Activated CD4-positive, alpha-beta T cell treated with anti-CD3 and anti-CD28 coated beads for 4 hours (primary cell): Measurements from ENCODE around the gene PLD6.
"Not testable (repeated sequence)": the region's sequence is repeated elsewhere in the genome, so short reads cannot be mapped to it uniquely, and the experiment has no call there.

Experiments
- DNase-seq, 2 donors: peaks; one replicate each; pipeline ENCODE4 v3.0.0-alpha.2; 2020

The PLD6 gene

DNA sequence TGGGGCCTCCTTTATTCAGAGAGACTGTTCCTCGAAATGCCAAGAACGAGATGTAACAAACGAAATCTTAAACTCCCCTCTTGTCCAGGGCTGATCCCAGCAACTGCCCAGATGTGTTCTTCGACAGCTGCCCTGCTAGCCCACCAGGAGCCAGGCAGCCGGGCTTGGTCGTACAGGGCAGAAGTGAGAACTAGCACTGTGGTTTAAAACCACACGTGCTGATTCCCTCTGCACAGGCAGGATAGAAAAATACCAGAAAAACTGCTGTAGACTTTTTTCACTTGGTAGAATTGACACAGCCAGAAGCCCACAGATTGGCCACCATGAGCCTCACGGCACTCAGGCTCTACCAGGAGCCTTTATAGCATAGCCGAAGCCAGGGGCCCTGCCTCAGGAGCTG is 33.1 kb downstream of the PLD6 start:
- DNase-seq, result no peak

DNA sequence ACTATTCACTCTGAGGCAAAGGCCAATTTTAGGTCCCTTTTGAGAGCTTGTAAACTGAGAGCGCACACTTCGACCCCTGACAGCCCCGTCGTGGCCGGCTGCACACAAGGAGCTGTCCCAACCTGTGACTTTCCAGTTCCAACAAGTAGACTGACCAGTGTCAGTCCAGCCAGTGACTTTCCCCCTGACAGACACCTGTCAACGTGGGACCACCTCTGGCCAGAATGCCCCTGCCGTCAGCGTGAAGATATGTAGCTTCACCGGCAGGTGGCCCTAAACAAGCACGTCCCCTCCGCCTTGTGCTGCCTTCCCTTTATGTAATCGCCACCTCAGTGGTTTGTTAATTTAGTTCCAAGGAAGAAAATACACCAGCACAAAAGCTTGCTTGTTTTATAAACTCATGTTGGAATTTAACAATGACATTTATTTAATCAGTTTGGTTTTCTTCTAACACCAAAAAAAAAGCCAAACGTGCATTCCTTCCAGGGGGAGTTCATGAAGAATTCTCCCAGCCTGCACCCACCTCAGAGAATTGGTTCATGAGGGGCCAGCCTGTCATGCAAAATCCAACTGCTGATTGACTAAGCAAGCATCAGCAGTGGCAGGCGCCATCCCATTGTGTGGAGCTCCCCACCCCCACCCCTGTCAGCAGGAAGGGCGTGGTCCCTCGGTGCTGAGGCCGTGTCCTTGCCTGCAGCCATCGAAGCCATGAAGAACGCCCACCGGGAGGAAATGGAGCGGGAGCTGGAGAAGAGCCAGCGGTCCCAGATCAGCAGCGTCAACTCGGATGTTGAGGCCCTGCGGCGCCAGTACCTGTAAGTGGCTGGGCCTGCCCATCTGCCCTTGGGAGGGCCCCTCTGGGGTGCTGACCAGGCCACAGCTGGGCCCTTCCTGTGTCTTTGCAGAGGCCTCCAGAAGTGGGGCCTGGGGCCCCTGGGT is 33.9 kb downstream of the PLD6 start:
- DNase-seq, result no peak

DNA sequence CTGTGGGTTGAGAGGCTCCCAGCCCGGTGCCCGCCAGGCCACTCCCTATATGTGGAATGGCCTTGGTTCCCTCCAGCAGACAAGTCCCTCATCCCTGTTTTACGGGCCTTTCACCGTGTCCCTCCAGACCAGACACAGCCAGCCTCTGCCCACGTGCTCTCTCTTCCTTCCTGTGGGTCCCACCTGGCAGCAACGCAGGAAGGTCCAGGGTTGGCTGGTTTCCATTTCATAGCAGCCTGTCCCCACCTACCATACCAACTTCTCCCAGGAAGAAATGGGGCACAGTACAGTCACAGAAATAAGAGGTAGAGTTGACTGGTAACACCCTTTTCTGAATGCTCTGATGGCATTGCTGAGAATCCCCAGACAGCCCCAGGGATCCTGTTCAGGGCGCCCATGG is 34.9 kb downstream of the PLD6 start:
- DNase-seq, result no peak

DNA sequence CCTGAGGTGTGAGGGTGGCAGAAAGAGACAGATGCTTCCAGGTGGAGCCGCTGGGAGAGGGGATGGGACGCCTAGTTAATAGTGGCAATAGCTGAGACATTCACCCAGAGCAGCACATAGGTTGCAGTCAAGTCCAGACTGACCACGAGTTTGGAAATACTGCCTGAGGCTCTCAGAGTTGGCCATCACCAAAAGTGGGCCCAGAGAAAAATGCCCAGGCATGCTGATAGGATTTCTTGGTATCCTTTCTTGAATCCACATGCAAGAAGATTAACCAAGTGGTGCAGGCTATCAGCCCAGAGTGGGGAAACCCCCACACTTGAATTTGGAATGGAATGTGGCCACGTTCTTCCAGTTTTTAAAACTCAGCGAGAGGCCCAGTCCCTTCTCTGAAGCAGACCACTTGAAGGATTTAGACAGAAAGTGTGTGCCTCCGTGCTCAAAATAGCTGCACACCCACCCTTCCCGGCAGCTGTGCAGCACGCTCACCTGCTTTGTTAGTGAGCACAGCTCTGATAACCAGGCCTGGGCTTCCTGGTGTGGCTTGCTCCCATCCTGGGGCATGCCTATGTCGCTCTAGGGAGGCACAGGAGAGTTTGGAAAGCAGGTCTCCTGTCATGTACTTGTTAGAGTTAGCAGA is 35.7 kb downstream of the PLD6 start:
- no peak for DNase-seq

DNA sequence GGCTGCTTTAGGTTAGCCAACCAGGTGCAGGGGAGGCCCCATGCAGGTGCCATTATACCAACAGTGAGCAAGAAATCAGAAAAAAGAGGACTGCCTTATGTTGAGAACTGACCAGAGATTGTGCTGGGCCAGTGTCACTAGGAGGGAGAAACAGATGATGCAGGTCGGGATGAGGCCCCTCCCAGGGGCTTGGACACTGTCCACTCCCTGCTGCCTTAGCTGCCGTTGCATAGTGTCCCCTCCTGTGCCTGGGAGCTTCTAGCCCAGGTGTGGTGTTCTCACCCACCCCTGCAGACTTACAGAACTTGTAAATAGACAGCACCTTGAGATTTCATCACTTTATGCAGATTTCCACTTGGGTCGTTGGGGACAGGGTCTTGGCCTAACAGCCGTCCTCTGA is 36.7 kb downstream of the PLD6 start:
- DNase-seq, result no peak

DNA sequence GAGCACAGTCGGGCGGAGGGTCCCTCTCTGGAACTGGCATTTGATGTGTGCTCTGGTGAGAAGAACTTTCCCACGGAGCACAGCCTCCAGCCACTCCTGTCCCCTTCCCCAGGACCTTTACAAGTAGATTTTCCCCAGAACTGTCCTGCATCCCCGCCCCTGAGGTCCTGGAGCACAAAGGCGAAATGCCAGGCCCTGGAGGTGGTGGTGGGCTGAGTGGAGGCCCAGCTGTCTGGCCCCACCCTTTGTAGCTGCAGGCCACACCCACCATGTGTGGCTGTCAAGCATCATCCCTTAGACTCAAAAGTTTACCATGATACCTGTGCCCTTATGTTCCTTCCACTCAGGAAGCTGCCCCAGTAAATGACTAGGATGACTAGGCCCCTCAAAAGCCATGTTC is 37.7 kb downstream of the PLD6 start:
- DNase-seq, result no peak

DNA sequence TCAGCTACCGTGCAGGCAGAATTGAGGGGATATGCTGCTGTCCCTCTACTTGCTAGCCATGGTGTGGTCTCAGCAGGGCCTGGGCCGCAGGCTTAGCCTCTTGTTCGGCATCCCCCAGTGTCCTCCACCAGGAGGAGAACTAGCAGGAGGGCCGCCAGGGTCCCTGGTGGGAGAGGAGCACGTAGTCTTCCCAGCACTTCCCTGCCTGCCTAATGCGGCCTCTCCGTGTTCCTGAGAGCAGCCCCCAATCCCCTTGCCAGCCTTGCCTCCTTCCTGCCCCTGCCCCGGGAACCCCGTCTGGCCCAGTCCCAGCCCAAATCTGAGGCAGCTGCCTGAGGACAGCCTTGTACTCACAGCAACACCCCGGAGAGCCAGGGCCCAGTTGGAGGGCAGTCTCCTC is 38.1 kb downstream of the PLD6 start:
- no peak for DNase-seq

DNA sequence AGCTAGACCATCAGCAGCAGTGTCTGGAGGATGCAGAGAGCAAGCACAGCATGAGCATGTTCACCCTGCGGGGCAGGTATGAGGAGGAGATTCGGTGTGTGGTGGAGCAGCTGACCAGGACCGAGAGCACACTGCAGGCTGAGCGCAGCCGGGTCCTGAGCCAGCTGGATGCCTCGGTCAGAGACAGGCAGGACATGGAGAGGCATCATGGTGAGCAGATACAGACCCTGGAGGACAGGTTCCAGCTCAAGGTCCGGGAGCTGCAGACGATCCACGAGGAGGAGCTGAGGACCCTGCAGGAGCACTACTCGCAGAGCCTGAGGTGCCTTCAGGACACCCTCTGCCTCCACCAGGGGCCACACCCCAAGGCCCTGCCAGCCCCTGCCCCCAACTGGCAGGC is 38.8 kb downstream of the PLD6 start:
- no peak for DNase-seq

DNA sequence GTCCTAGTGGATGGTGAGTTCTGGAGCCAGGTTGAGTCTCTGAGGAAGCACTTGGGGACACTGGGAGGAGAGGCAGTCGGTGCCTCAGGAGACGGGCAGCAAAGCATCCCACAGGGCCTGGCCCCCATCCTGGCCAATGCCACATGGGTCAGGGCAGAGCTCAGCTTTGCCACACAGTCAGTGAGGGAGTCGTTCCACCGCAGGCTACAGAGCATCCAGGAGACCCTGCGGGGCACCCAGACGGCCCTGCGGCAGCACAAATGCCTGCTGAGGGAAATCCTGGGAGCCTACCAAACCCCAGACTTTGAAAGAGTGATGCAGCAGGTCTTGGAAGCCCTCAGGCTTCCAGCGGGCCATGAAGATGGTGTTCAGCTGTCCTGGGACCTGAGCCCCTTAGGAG is 39.7 kb downstream of the PLD6 start:
- no peak for DNase-seq

DNA sequence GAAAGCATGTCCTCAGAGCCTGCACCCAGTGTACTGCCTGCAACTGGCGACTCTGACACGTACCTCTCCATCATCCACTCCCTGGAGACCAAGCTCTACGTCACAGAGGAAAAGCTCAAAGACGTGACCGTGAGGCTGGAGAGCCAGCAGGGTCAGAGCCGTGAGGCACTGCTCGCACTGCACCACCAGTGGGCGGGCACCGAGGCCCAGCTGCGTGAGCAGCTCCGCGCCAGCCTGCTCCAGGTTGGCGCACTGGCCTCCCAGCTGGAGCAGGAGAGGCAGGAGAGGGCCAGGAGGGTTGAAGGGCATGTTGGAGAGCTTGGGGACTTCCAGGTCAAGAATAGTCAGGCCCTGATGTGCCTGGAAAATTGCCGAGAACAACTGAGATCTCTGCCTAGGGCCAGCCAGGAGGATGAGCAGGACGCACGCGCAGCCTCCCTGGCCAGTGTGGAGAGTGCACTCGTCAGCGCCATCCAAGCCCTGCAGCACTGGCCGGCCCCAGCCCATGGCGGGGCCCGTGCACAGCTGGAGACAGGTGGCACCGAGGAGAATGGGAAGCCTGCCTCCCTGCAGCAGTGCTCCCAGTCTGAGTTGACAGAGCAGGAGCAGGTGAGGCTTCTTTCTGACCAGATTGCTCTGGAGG is 40.3 kb downstream of the PLD6 start:
- no peak for DNase-seq

DNA sequence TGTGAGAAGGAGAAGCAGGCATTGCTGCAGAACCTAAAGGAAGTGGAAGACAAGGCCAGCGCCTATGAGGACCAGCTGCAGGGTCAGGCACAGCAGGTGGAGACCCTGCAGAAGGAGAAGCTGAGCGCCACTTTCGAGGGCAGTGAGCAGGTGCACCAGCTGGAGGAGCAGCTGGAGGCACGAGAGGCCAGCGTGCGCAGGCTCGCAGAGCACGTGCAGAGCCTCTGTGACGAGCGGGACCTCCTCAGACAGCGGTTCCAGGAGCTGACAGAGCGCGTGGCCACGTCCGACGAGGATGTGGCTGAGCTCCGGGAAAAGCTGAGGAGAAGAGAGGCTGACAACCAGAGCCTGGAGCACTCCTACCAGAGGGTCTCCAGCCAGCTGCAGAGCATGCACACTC is 41.5 kb downstream of the PLD6 start:
- DNase-seq, result no peak

DNA sequence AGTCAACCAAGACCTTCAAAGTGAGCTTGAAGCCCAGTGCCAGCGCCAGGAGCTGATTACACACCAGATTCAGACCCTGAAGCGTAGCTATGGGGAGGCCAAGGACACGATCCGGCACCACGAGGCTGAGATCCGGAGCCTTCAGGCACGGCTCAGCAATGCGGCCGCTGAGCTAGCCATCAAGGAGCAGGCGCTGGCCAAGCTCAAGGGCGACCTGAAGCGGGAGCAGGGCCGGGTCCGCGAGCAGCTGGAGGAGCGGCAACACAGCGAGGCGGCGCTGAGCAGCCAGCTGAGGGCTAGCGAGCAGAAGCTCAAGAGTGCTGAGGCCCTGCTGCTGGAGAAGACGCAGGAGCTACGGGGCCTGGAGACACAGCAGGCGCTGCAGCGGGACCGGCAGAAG is 42.0 kb downstream of the PLD6 start:
- DNase-seq, result no peak

DNA sequence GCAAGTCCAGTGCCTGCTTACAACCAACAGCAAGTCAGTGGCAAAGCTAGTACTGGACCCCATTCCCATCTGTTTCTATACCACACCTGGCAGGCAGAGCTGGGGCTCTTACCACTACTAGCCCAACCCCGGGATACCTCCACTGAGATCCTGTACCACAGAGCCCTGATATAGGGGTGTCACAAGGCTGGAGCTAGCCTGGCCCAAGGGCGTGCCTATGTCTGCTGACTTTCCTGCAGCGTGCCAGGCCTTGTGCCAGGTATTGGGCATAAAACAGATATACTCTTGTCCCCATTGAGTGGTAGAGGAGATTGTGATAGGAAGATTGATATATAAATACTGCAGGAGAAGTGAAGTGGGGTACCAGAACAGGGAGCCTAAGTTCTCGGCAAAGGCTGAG is 44.4 kb downstream of the PLD6 start:
- DNase-seq, result no peak

DNA sequence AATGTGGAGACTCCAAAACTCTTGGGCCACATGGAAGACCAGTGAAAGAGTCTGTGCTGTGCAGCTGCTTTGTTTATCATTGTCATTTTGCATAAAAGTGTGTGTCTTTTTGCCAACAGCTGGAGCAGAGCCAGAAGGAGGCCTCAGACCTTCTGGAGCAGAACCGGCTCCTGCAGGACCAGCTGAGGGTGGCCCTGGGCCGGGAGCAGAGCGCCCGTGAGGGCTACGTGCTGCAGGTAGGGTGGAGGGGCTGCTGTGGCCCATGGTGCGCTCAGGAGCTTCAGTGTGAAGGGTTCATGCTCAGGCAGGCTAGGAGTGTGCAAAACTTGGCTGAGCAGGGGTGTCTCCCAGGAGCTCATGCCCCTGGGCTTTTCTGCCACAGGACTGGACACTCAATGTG is 45.0 kb downstream of the PLD6 start:
- no peak for DNase-seq

DNA sequence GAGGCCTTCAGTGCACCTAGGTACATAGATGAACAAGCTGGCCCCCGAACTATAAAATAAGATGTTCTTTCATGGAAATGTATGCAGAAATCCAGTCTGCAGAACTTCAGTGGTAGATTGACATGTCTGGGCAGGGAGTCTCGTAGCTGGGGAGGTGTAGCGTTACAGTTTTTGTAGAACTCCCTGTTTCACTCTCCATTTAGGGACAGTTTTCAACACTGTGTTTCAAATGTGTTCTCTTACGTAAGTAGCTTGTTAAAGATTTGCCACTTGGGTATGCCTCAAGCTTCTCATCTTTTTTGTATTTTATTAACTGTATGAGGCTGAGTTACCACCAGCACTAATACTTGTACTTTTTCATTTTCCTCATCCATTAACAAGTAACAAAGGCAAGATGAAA is 46.6 kb downstream of the PLD6 start:
- DNase-seq, result no peak

DNA sequence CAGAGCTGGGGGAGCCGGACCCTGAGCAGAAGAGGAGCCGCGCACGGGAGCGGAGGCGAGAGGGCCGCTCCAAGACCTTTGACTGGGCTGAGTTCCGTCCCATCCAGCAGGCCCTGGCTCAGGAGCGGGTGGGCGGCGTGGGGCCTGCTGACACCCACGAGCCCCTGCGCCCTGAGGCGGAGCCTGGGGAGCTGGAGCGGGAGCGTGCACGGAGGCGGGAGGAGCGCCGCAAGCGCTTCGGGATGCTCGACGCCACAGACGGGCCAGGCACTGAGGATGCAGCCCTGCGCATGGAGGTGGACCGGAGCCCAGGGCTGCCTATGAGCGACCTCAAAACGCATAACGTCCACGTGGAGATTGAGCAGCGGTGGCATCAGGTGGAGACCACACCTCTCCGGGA is 47.6 kb downstream of the PLD6 start:
- DNase-seq, result not testable (repeated sequence)

DNA sequence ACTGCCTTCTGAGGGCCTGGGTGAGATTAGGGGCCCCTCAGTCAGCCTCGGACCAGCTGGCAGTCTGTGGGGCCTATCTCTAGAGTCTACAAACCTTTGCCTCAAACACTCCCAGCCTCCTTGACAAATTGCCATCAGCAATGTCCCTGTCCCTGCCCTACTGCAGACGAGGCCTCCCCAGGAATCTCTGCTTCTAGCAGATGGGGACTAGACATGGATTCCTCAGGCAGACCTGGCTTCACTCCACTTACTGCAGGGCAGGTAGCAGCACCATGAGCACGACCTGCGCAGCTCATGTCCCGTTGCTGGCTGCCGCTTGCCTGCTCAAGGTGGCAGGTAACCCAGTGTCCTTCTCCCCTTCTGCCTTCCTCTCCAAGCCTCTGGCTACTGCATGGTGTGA is 49.1 kb downstream of the PLD6 start:
- DNase-seq, result no peak

DNA sequence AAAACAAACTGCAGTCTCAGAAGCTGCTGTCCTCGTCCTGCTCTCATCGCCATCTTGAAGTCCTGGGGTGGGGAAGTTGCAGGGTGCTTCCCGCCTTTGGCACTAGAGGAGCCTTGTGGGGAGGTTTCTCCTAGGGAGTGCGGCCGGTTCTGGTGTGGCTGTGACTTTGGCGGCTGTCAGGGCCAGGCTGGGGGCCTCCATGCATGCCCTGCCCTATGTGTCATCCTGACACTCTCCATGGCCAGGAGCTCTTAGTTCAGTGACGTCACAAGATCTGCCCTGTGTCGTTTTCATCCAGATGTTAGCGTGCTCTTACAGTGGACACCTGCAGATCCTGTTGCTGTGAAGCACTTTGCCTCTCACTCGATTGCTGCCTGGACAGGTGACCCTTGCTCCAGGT is 49.6 kb downstream of the PLD6 start:
- DNase-seq, result no peak

DNA sequence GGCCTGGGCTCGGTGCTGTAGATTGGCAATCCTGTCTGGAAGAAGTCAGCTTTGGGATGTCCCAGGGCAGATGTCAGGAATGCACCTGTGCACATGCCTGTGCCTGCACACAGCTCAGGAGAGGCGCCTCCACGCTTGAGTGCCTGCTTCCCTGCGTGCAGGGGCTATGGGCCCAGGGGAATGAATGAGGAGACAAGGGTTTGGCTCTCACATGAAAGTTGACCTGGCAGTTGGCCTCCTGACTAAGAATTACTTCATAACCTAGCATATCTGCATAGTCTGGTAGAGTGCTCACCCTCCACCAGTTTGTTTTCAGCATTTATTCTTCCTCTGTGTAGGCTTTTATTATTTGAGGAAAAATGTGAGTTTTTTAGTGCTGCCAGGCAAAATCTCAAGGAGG is 50.0 kb downstream of the PLD6 start:
- DNase-seq, result no peak

DNA sequence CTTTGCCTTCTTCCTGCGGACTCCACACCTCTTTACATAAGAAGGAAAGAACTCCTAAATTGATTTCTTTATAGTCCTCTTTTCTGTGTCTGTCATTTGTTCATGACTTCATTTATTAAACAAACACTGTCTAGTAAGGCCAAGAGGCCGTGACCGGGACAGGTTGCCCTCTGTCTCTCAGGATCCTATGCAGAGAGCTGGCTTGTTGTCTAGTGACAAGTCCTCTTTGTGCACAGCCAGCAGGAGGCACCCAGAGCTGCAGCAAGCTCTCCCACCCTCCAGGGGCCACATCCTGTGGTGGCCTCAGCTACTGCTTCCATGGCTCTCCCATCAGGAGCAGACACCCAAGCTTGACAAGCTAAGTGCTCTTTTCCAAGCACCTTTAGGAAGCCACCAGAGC is 50.6 kb downstream of the PLD6 start:
- DNase-seq, result no peak

DNA sequence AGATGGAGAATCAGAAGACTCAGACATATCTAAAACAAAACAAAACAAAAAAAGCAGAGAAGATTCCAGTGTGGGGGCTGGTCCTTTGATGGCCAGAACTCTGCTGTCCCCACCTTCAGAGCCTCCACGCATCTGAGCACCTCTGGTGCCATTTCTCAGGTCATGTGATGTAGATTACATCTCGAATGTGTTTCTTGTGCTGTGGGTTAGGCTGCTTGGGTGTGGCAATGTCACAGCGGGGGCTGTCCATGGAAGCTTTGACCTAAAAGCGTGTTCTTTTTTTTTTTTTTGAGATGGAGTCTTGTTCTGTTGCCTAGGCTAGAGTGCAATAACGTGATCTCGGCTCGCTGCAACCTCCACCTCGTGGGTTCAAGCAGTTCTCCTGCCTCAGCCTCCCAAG is 51.2 kb downstream of the PLD6 start:
- no peak for DNase-seq

DNA sequence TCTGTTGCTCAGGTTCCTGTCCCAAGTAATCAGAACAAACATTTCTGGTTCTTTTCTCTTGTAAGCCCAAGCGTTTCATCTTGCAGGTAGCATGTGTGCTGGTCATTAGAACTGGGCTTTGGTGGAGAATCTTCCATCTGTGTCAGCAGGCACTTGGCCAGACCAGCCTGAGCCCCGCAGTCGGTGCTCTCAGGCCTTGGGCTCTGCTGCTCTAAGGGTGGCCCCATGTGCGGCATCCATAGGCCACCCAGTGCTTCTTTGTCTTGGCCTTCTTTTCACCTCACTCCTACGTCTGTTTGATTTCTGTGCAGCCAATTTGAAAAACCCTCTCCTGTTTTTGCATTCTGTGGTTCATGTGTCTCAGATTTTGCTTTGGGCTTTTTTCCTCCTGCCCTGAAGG is 51.6 kb downstream of the PLD6 start:
- DNase-seq, result no peak

DNA sequence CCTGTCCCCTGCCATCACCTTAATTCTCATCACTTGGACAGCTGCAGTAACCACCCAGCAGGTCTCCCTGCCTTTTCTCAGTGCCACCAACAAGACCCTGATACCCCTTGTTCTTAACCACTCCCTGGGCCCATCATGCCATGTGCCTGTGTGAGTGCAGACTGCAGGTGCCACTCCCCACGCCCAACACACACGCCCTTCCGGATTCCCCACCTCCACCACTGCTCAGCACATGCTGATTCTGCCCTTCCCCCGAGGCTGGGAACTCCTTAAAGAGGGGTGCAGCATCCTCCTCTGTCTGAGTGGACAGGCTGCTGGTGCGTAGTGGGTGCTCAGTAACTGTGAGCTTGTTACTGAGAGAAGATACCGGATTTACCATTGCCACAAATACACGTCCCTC is 52.4 kb downstream of the PLD6 start:
- no peak for DNase-seq

DNA sequence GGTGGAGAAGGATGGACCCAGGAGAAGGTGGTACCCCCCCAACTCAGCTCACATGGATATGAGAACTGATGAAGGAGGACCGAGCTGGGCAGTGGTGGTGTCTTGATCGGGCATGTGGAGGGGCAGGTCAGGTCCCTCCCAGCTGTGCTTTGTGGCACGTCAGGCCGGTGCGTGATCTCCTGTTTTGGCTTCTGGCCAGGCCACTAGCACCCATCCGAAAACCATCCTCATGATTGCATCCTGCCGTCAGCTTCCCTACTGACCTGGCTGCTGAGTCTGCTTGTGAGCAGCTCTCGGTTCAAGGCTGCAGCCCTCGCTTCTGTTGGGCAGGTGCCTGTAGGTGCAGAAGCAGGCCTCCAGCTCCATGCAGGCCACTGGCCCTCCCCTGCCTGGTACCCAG is 53.1 kb downstream of the PLD6 start:
- DNase-seq, result no peak
